Epithelial cell of prostate (primary cell): Measurements from ENCODE around the gene TSHZ1.

ENCODE experiments used
- DNase-seq: peaks from one replicate; pipeline ENCODE4 v3.0.0-alpha.2; 2011; ENCODE audit warnings: low read depth, low spot score
- H3K27ac ChIP-seq: fragments of 450-650 bp; 2 replicates; pipeline ENCODE4 v1.5.1; 2017; ENCODE audit warnings: mild to moderate bottlenecking

TSHZ1 gene

GRCh38 chr18:75210274-75211001 lies at the start of gene TSHZ1:
TSS of gene TSHZ1 (plus strand) at chr18:75210797. CDS start at chr18:75211877, 1,080 bp downstream.
- H3K27ac ChIP-seq: peak within 1 kb of the TSS; percentile 96
- DNase-seq: peak; percentile 77

GRCh38 chr18:75161256-75162028 lies 49.2 kb upstream of the TSHZ1 start:
- DNase-seq: no peak
- H3K27ac ChIP-seq: no peak overlapping the region

GRCh38 chr18:75162467-75162866 lies 48.1 kb upstream of the TSHZ1 start:
- no peak for DNase-seq
- no peak overlapping the region for H3K27ac ChIP-seq

GRCh38 chr18:75162978-75163377 lies 47.6 kb upstream of the TSHZ1 start:
- H3K27ac ChIP-seq: no peak overlapping the region
- no peak for DNase-seq

GRCh38 chr18:75163736-75164135 lies 46.9 kb upstream of the TSHZ1 start:
- DNase-seq: no peak
- H3K27ac ChIP-seq: no peak overlapping the region

- no peak for DNase-seq
- H3K27ac ChIP-seq: no peak overlapping the region
These were observed 46.1 kb upstream of the TSHZ1 start for GRCh38 chr18:75164479-75164878.

- H3K27ac ChIP-seq: no peak overlapping the region
- DNase-seq: no peak
These were observed 44.7 kb upstream of the TSHZ1 start for GRCh38 chr18:75165926-75166325.

GRCh38 chr18:75167137-75167536 lies 43.5 kb upstream of the TSHZ1 start:
- H3K27ac ChIP-seq: no peak overlapping the region
- DNase-seq: no peak

GRCh38 chr18:75167759-75168618 lies 42.6 kb upstream of the TSHZ1 start:
- no peak for DNase-seq
- no peak overlapping the region for H3K27ac ChIP-seq

- H3K27ac ChIP-seq: no peak overlapping the region
- DNase-seq: no peak
These were observed 42.0 kb upstream of the TSHZ1 start for GRCh38 chr18:75168619-75169018.

GRCh38 chr18:75169411-75169810 lies 41.2 kb upstream of the TSHZ1 start:
- H3K27ac ChIP-seq: no peak overlapping the region
- no peak for DNase-seq

- no peak for DNase-seq
- H3K27ac ChIP-seq: no peak overlapping the region
These were observed 40.4 kb upstream of the TSHZ1 start for GRCh38 chr18:75170022-75170789.

GRCh38 chr18:75170916-75171315 lies 39.7 kb upstream of the TSHZ1 start:
- H3K27ac ChIP-seq: no peak overlapping the region
- no peak for DNase-seq

- no peak for DNase-seq
These were observed 38.1 kb upstream of the TSHZ1 start for GRCh38 chr18:75172299-75173124.

GRCh38 chr18:75173125-75173432 lies 37.5 kb upstream of the TSHZ1 start:
- no peak overlapping the region for H3K27ac ChIP-seq
- no peak for DNase-seq

More at GRCh38 chr18:75172299-75173124, 38.1 kb upstream of the TSHZ1 start:
- H3K27ac ChIP-seq: no peak overlapping the region

GRCh38 chr18:75173738-75174137 lies 36.9 kb upstream of the TSHZ1 start:
- no peak for DNase-seq

GRCh38 chr18:75176849-75177248 lies 33.7 kb upstream of the TSHZ1 start:
- H3K27ac ChIP-seq: no peak overlapping the region

More at GRCh38 chr18:75173738-75174137, 36.9 kb upstream of the TSHZ1 start:
- no peak overlapping the region for H3K27ac ChIP-seq

GRCh38 chr18:75178376-75178775 lies 32.2 kb upstream of the TSHZ1 start:
- no peak overlapping the region for H3K27ac ChIP-seq
- no peak for DNase-seq

More at GRCh38 chr18:75176849-75177248, 33.7 kb upstream of the TSHZ1 start:
- DNase-seq: no peak
